WTC11 (cell line): Measurements from ENCODE around the gene CENPU.

Experiments used
- ARID4B ChIP-seq: sonication (generic); formaldehyde crosslinking; IDR thresholded peaks from 2 replicates; pipeline ENCODE4 v1.8.0; 2023; ENCODE audit warnings: missing genetic modification reagents, mild to moderate bottlenecking, borderline replicate concordance
- ATF3 ChIP-seq: sonication (generic); formaldehyde crosslinking; conservative IDR thresholded peaks from 2 replicates; pipeline ENCODE4 v1.8.1; 2022; ENCODE audit warnings: mild to moderate bottlenecking, missing genetic modification reagents
- CTCF ChIP-seq: fragments of 200-600 bp; IDR thresholded peaks from 2 replicates; pipeline ENCODE4 v1.8.0; 2022; ENCODE audit warnings: antibody characterized with exemption
- FOXP4 ChIP-seq: sonication (generic); formaldehyde crosslinking; IDR thresholded peaks from 2 replicates; pipeline ENCODE4 v1.8.0; 2022; ENCODE audit warnings: mild to moderate bottlenecking, missing genetic modification reagents
- GTF2I ChIP-seq: fragments of 250-450 bp; sonication (Bioruptor Pico); conservative IDR thresholded peaks from 2 replicates; pipeline ENCODE4 v1.4.0; 2021; ENCODE audit warnings: mild to moderate bottlenecking
- NFE2L1 ChIP-seq: sonication (generic); formaldehyde crosslinking; IDR thresholded peaks from 2 replicates; pipeline ENCODE4 v1.8.1; 2023; ENCODE audit warnings: missing genetic modification reagents
- PRDM15 ChIP-seq: sonication (generic); formaldehyde crosslinking; IDR thresholded peaks from 2 replicates; pipeline ENCODE4 v1.8.0; 2022; ENCODE audit warnings: missing genetic modification reagents
- TCF7 ChIP-seq: sonication (generic); formaldehyde crosslinking; IDR thresholded peaks from 2 replicates; pipeline ENCODE4 v1.8.0; 2022; ENCODE audit warnings: mild to moderate bottlenecking, low read depth, missing genetic modification reagents, moderate library complexity
- TP53 ChIP-seq: sonication (generic); formaldehyde crosslinking; IDR thresholded peaks from 2 replicates; pipeline ENCODE4 v1.8.1; 2023; ENCODE audit warnings: mild to moderate bottlenecking, missing genetic modification reagents
- USF1 ChIP-seq: sonication (generic); formaldehyde crosslinking; IDR thresholded peaks from 2 replicates; pipeline ENCODE4 v1.8.0; 2022; ENCODE audit warnings: mild to moderate bottlenecking, missing genetic modification reagents
- ZNF138 ChIP-seq: sonication (generic); formaldehyde crosslinking; conservative IDR thresholded peaks from 2 replicates; pipeline ENCODE4 v1.8.1; 2022; ENCODE audit warnings: mild to moderate bottlenecking, moderate library complexity, missing genetic modification reagents
- ZNF671 ChIP-seq: fragments of 250-450 bp; sonication (Bioruptor Pico); IDR thresholded peaks from 2 replicates; pipeline ENCODE4 v1.8.0; 2021; ENCODE audit warnings: mild to moderate bottlenecking

- TF ChIP-seq CTCF: no peak
- no peak for TF ChIP-seq GTF2I (CRISPR knock-in tag)
- no peak for TF ChIP-seq TCF7
- no peak for TF ChIP-seq USF1 (CRISPR knock-in tag)
- no peak for TF ChIP-seq PRDM15 (CRISPR knock-in tag)
- no peak for TF ChIP-seq TP53 (CRISPR knock-in tag)
- TF ChIP-seq ARID4B (CRISPR knock-in tag): no peak
- TF ChIP-seq NFE2L1 (CRISPR knock-in tag): no peak
- no peak for TF ChIP-seq FOXP4 (CRISPR knock-in tag)
- TF ChIP-seq ATF3 (CRISPR knock-in tag): no peak
- no peak for TF ChIP-seq ZNF671 (CRISPR knock-in tag)
- TF ChIP-seq ZNF138 (CRISPR knock-in tag): no peak
Observed at GRCh38 chr4:184771416-184771815, 37.5 kb upstream of the CENPU start.
